ENCODE results near the gene GNAT1.
A peak's percentile ranks its signal among the peaks of the same experiment; 100 is the strongest.
"Not testable (repeated sequence)": the region's sequence is repeated elsewhere in the genome, so short reads cannot be mapped to it uniquely, and the experiment has no call there.

The GNAT1 gene

GRCh38 chr3:50222169-50222528, 30.7 kb downstream of the GNAT1 start:
- DNase-seq: no peak

GRCh38 chr3:50224639-50225038, 33.2 kb downstream of the GNAT1 start:
- DNase-seq: no peak

- no peak for DNase-seq
Observed at GRCh38 chr3:50226888-50227389, 35.5 kb downstream of the GNAT1 start.

GRCh38 chr3:50227390-50228183, 36.2 kb downstream of the GNAT1 start:
- DNase-seq: peak in 1 of 2 experiments; percentile 64

- not testable (repeated sequence) for DNase-seq
Observed at GRCh38 chr3:50228184-50228763, 36.9 kb downstream of the GNAT1 start.

GRCh38 chr3:50229490-50229889, 38.1 kb downstream of the GNAT1 start:
- no peak for DNase-seq

- no peak for DNase-seq
Observed at GRCh38 chr3:50230104-50230793, 38.8 kb downstream of the GNAT1 start.

- no peak for DNase-seq
Observed at GRCh38 chr3:50230794-50231125, 39.4 kb downstream of the GNAT1 start.

- no peak for DNase-seq
Observed at GRCh38 chr3:50231581-50231980, 40.2 kb downstream of the GNAT1 start.

GRCh38 chr3:50232303-50232702, 40.9 kb downstream of the GNAT1 start:
- no peak for DNase-seq

- DNase-seq: no peak
Observed at GRCh38 chr3:50233176-50233575, 41.8 kb downstream of the GNAT1 start.

- DNase-seq: peak; percentile 96
Observed at GRCh38 chr3:50235716-50236483, 44.5 kb downstream of the GNAT1 start, which contains the start of gene GNAI2. Gene GNAI2, plus strand, starts transcription at chr3:50236204. Its CDS starts 132 bp downstream, at chr3:50236336.

GRCh38 chr3:50236484-50237132, 45.2 kb downstream of the GNAT1 start:
- DNase-seq: no peak

- DNase-seq: no peak
Observed at GRCh38 chr3:50237133-50237651, 45.8 kb downstream of the GNAT1 start.

- DNase-seq: no peak
Observed at GRCh38 chr3:50237754-50238548, 46.5 kb downstream of the GNAT1 start.

GRCh38 chr3:50238549-50239026, 47.2 kb downstream of the GNAT1 start:
- DNase-seq: no peak

GRCh38 chr3:50239649-50240048, 48.2 kb downstream of the GNAT1 start:
- no peak for DNase-seq

- DNase-seq: no peak
Observed at GRCh38 chr3:50241163-50241562, 49.8 kb downstream of the GNAT1 start.

GRCh38 chr3:50241713-50242380, 50.4 kb downstream of the GNAT1 start:
- DNase-seq: no peak

- DNase-seq: no peak
Observed at GRCh38 chr3:50242381-50242770, 51.0 kb downstream of the GNAT1 start.
